Measurements from ENCODE around the gene RBMX2.

- TF ChIP-seq EZH2 (IDR thresholded peaks at IDR 0.05) (no peak), POLR2AphosphoS5 (IDR thresholded peaks at IDR 0.05; ENCODE audit: borderline replicate concordance, low read depth, low read length) (no peak)
Observed at GRCh38 chrX:130376077-130376476, 25.7 kb upstream of the RBMX2 start.

All from SK-N-MC (cell line).